Measurements from ENCODE around the gene TNFRSF1B. TPM values are rescaled to one million over a fixed set of nuclear protein-coding genes. Genes with fewer than 3 reads are reported as not detected.

Gene TNFRSF1B
- 67.0 TPM for total RNA-seq
- long read RNA-seq, transcript TNFRSF1B-201 (10 exons, 3,683 nt): major isoform, 61 of 131 reads
- long read RNA-seq, partial matches to known transcripts: 49 of 131 reads
- long read RNA-seq, other reads (novel, unspliced or antisense): 20 of 131 reads

- H3K9me3 ChIP-seq: no peaks in the 10 kb centered on the region
- H3K27ac ChIP-seq: peak within 1 kb of the TSS; percentile 90
- H3K4me1 ChIP-seq: peaks cover 63% of the 10 kb centered on the region
- no peaks in the 10 kb centered on the region for H3K27me3 ChIP-seq (ENCODE audit: low read depth)
- intact Hi-C loops (cut with DNase I): no loop called here
- H3K36me3 ChIP-seq: no peaks in the 10 kb centered on the region
- ATAC-seq: peak; percentile 87 to 90
- peak; percentile 85 for DNase-seq
- H3K4me3 ChIP-seq: peak within 1 kb of the TSS; percentile 92
- TF ChIP-seq CTCF (IDR thresholded peaks at IDR 0.05): no peak
Observed at GRCh38 chr1:12166834-12167492, at the start of gene TNFRSF1B. Gene TNFRSF1B (plus strand): TSS chr1:12166991. CDS start chr1:12167092, 101 bp downstream.

GRCh38 chr1:12121212-12122003 is 45.4 kb upstream of the TNFRSF1B start:
- intact Hi-C loops (cut with DNase I): no loop called here
- no peak overlapping the region for H3K27ac ChIP-seq
- TF ChIP-seq CTCF (IDR thresholded peaks at IDR 0.05): no peak
- peaks cover 6% of the 10 kb centered on the region for H3K27me3 ChIP-seq (ENCODE audit: low read depth)
- DNase-seq (no peak), ATAC-seq (no peak)
- peaks cover 15% of the 10 kb centered on the region for H3K4me1 ChIP-seq
- no peak overlapping the region for H3K4me3 ChIP-seq
- no peaks in the 10 kb centered on the region for H3K36me3 ChIP-seq
- no peaks in the 10 kb centered on the region for H3K9me3 ChIP-seq

GRCh38 chr1:12123172-12123571 is 43.6 kb upstream of the TNFRSF1B start:
- Histone ChIP-seq H3K4me3 (no peak overlapping the region), H3K9me3 (no peaks in the 10 kb centered on the region), H3K27ac (no peak overlapping the region), H3K27me3 (ENCODE audit: low read depth) (peaks cover 6% of the 10 kb centered on the region), H3K36me3 (no peaks in the 10 kb centered on the region), H3K4me1 (peaks cover 15% of the 10 kb centered on the region)
- DNase-seq: no peak
- no peak for ATAC-seq
- intact Hi-C loops (cut with DNase I): no loop called here
- TF ChIP-seq CTCF (IDR thresholded peaks at IDR 0.05): no peak

GRCh38 chr1:12124693-12125421 is 41.9 kb upstream of the TNFRSF1B start:
- Histone ChIP-seq H3K27ac (peak overlapping the region; percentile 56), H3K27me3 (ENCODE audit: low read depth) (peaks cover 6% of the 10 kb centered on the region), H3K36me3 (no peaks in the 10 kb centered on the region), H3K4me1 (peaks cover 15% of the 10 kb centered on the region), H3K4me3 (no peak overlapping the region), H3K9me3 (no peaks in the 10 kb centered on the region)
- DNase-seq (peak; percentile 85), ATAC-seq (peak; percentile 88 to 91)
- peak; percentile 97 for TF ChIP-seq CTCF (IDR thresholded peaks at IDR 0.05)
- intact Hi-C loops (cut with DNase I): loop anchor here (5.0 kb wide), 1 partner anchor 82 kb away; no protein-coding TSS in a partner anchor

All from lower lobe of right lung (tissue), 2 donors.